A549 (cell line): Measurements from ENCODE around the gene SPAG17.

Source experiments
- CBX8 ChIP-seq: fragments of 200-600 bp; sonication (generic); IDR thresholded peaks from 2 replicates; pipeline ENCODE4 v1.6.1; 2016
- CTCF ChIP-seq: fragments of >200 bp; sonication (Bioruptor Twin); formaldehyde crosslinking; IDR thresholded peaks from 3 replicates; pipeline ENCODE4 v1.5.1; 2016
- HDAC2 ChIP-seq: fragments of 200-600 bp; sonication (generic); IDR thresholded peaks from 2 replicates; pipeline ENCODE4 v1.6.1; 2016
- MAFK ChIP-seq: fragments of 450-650 bp; IDR thresholded peaks from 2 replicates; pipeline ENCODE4 v1.6.1; 2014; ENCODE audit not compliant: partially characterized antibody
- MAZ ChIP-seq: fragments of 150-350 bp; IDR thresholded peaks from 2 replicates; pipeline ENCODE4 v1.6.1; 2014; ENCODE audit warnings: antibody characterized with exemption, low read depth, low read length, borderline replicate concordance
- MYC ChIP-seq: IDR thresholded peaks from 2 replicates; pipeline ENCODE4 v1.6.1; 2012; ENCODE audit warnings: mild to moderate bottlenecking, inconsistent platforms, low read length, improper control_type of control experiment, borderline replicate concordance
- POLR2A ChIP-seq: IDR thresholded peaks from 2 replicates; pipeline ENCODE4 v1.6.1; 2012; ENCODE audit warnings: mild to moderate bottlenecking, low read length
- POLR2AphosphoS2 ChIP-seq: conservative IDR thresholded peaks from 2 replicates; pipeline ENCODE4 v1.6.1; 2012; ENCODE audit warnings: low read length, improper control_type of control experiment, inconsistent platforms
- TF ChIP-seq, protein P1 (sequence below): IDR thresholded peaks from 2 replicates; pipeline ENCODE4 v1.6.1; 2012

GRCh38 chr1:118201524-118201923 lies 16.5 kb upstream of the SPAG17 start:
- no peak for TF ChIP-seq HDAC2
- TF ChIP-seq POLR2A: no peak
- no peak for TF ChIP-seq CBX8
- no peak for TF ChIP-seq CTCF
- TF ChIP-seq POLR2AphosphoS2: no peak
- no peak for TF ChIP-seq MYC
- TF ChIP-seq MAZ: no peak
- no peak for TF ChIP-seq MAFK
- TF ChIP-seq, protein P1, sequence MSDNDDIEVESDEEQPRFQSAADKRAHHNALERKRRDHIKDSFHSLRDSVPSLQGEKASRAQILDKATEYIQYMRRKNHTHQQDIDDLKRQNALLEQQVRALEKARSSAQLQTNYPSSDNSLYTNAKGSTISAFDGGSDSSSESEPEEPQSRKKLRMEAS: no peak
